HEK293 (cell line): ENCODE measurements around the gene TMEM150A.

Source experiments
- CTCF ChIP-seq: fragments of 450-650 bp; formaldehyde crosslinking; IDR thresholded peaks from 2 replicates; pipeline ENCODE4 v1.5.1; 2016; ENCODE audit warnings: missing biosample characterization, missing genetic modification characterization
- KLF10 ChIP-seq: fragments of 450-650 bp; IDR thresholded peaks from 2 replicates; pipeline ENCODE4 v1.5.1; 2018; ENCODE audit warnings: missing biosample characterization, mild to moderate bottlenecking, missing genetic modification characterization
- REST ChIP-seq: fragments of 450-650 bp; formaldehyde crosslinking; IDR thresholded peaks from 2 replicates; pipeline ENCODE4 v1.5.1; 2016; ENCODE audit warnings: missing biosample characterization, missing genetic modification characterization
- SCRT2 ChIP-seq: fragments of 450-650 bp; formaldehyde crosslinking; IDR thresholded peaks from 2 replicates; pipeline ENCODE4 v1.5.1; 2016; ENCODE audit warnings: missing biosample characterization, missing genetic modification characterization
- ZBTB17 ChIP-seq: fragments of 450-650 bp; formaldehyde crosslinking; IDR thresholded peaks from 2 replicates; pipeline ENCODE4 v1.5.1; 2016; ENCODE audit warnings: missing biosample characterization, missing genetic modification characterization
- ZBTB26 ChIP-seq: fragments of 450-650 bp; formaldehyde crosslinking; optimal IDR thresholded peaks from 2 replicates; pipeline ENCODE3; 2016; ENCODE audit warnings: missing biosample characterization, mild to moderate bottlenecking, missing genetic modification characterization
- ZNF19 ChIP-seq: fragments of 450-650 bp; formaldehyde crosslinking; IDR thresholded peaks from 2 replicates; pipeline ENCODE4; 2016; ENCODE audit warnings: missing biosample characterization, missing genetic modification characterization, low read depth
- ZNF274 ChIP-seq, 2 experiments: fragments of 200-500 bp in 1 of 2; fragments of 450-650 bp in 1 of 2; sonication (Bioruptor generic) in 1 of 2; formaldehyde crosslinking in 1 of 2; IDR thresholded peaks; 2 replicates each; pipeline versions ENCODE4 v1.5.1 to v1.6.1; 2014 to 2016; ENCODE audit warnings: borderline replicate concordance in 1 of 2, inconsistent platforms in 1 of 2, low read length in 1 of 2, missing biosample characterization in 1 of 2, missing genetic modification characterization in 1 of 2
- ZNF341 ChIP-seq: fragments of 450-650 bp; formaldehyde crosslinking; IDR thresholded peaks from 2 replicates; pipeline ENCODE4; 2016; ENCODE audit warnings: low read depth, missing biosample characterization, missing genetic modification characterization
- ZNF398 ChIP-seq: fragments of 450-650 bp; formaldehyde crosslinking; IDR thresholded peaks from 2 replicates; pipeline ENCODE4 v1.5.1; 2017; ENCODE audit warnings: missing biosample characterization, missing genetic modification characterization
- ZNF639 ChIP-seq: fragments of 450-650 bp; formaldehyde crosslinking; IDR thresholded peaks from 2 replicates; pipeline ENCODE4 v1.5.1; 2016; ENCODE audit warnings: missing biosample characterization, missing genetic modification characterization
- ZNF76 ChIP-seq: fragments of 450-650 bp; formaldehyde crosslinking; IDR thresholded peaks from 2 replicates; pipeline ENCODE4; 2016; ENCODE audit warnings: low read depth, missing biosample characterization, missing genetic modification characterization, borderline replicate concordance
- ZSCAN5A ChIP-seq: fragments of 450-650 bp; formaldehyde crosslinking; IDR thresholded peaks from 2 replicates; pipeline ENCODE4 v1.5.1; 2016; ENCODE audit warnings: missing biosample characterization, missing genetic modification characterization

- TF ChIP-seq REST (tag by site-specific recombination), result no peak
- no peak for TF ChIP-seq ZBTB17 (tag by site-specific recombination)
- TF ChIP-seq ZSCAN5A (tag by site-specific recombination), result no peak
- TF ChIP-seq CTCF (tag by site-specific recombination), result no peak
- no peak for TF ChIP-seq ZNF639 (tag by site-specific recombination)
- TF ChIP-seq KLF10 (tag by site-specific recombination), result no peak
- no peak for TF ChIP-seq ZNF274 (IDR thresholded peaks at IDR 0.05; ENCODE audit: low read length)
- no peak for TF ChIP-seq ZNF274 (tag by site-specific recombination; IDR thresholded peaks at IDR 0.05; ENCODE audit: borderline replicate concordance)
- no peak for TF ChIP-seq ZBTB26 (tag by site-specific recombination)
- no peak for TF ChIP-seq ZNF19
- no peak for TF ChIP-seq ZNF341 (tag by site-specific recombination)
- no peak for TF ChIP-seq ZNF398 (tag by site-specific recombination)
- no peak for TF ChIP-seq ZNF76 (tag by site-specific recombination)
- peak; percentile 48 for TF ChIP-seq SCRT2 (tag by site-specific recombination)
Measured at GRCh38 chr2:85582492-85582891, 20.0 kb downstream of the TMEM150A start.
